PC-3 (cell line): ENCODE data around the gene LYPD3. TPM values are rescaled to one million over a fixed set of nuclear protein-coding genes. Genes with fewer than 3 reads are reported as not detected.

ENCODE experiments used
- ATAC-seq: fragments of 200-7000 bp; cut with Tn5 transposase; 2 replicates; pipeline ENCODE4 v1.9.1; 2020; ENCODE audit warnings: mild to moderate bottlenecking, moderate library complexity
- BruUV-seq: library from RNA; stranded (reverse); fragments of 400-500 nt; replicated peaks from 2 replicates; lab custom pipeline; 2021; lab: Mats Ljungman, UMichigan
- CTCF ChIA-PET: fragments of 300-600 bp; sonication (Branson Sonifier 250); formaldehyde crosslinking; loops from one replicate; lab custom pipeline; 2022; ENCODE audit warnings: antibody characterized with exemption; lab: Charles Lee
- POLR2A ChIA-PET: fragments of 300-600 bp; sonication (Branson Sonifier 250); formaldehyde crosslinking; loops from one replicate; lab custom pipeline; 2022; ENCODE audit warnings: antibody characterized with exemption; ENCODE audit not compliant: unreplicated experiment; lab: Charles Lee
- DNase-seq: peaks from one replicate; pipeline ENCODE4 v3.0.0-alpha.2; 2015
- H2AFZ ChIP-seq: fragments of 300-600 bp; sonication (generic); 2 replicates; pipeline ENCODE4 v1.6.0; 2016; ENCODE audit warnings: antibody characterized with exemption, low read length
- H3F3A ChIP-seq: fragments of 300-600 bp; sonication (generic); one replicate; pipeline ENCODE4 v1.6.0; 2017; ENCODE audit warnings: antibody characterized with exemption, low read length, control low read depth, mild to moderate bottlenecking; ENCODE audit not compliant: unreplicated experiment
- H3K27ac ChIP-seq: fragments of 300-600 bp; sonication (generic); 2 replicates; pipeline ENCODE4 v1.5.1; 2016; ENCODE audit warnings: mild to moderate bottlenecking, low read length
- H3K27me3 ChIP-seq: fragments of 300-600 bp; sonication (generic); 2 replicates; pipeline ENCODE4 v1.6.1; 2016; ENCODE audit warnings: low read length, mixed read lengths
- H3K36me3 ChIP-seq: fragments of 300-600 bp; sonication (generic); 2 replicates; pipeline ENCODE4 v1.6.1; 2016; ENCODE audit warnings: low read depth, mixed run types, low read length, mixed read lengths
- H3K4me1 ChIP-seq: fragments of 300-600 bp; sonication (generic); 2 replicates; pipeline ENCODE4 v1.5.1; 2016; ENCODE audit warnings: low read length; ENCODE audit not compliant: insufficient read depth
- H3K4me2 ChIP-seq: fragments of 300-600 bp; sonication (generic); 2 replicates; pipeline ENCODE4 v1.6.0; 2016; ENCODE audit warnings: low read length
- H3K4me3 ChIP-seq: fragments of 300-600 bp; sonication (generic); 2 replicates; pipeline ENCODE4 v1.5.1; 2016; ENCODE audit warnings: mild to moderate bottlenecking, low read length, mixed read lengths
- H3K79me2 ChIP-seq: fragments of 300-600 bp; sonication (generic); 2 replicates; pipeline ENCODE4 v1.6.1; 2017; ENCODE audit warnings: low read length, mixed read lengths
- H3K9ac ChIP-seq: fragments of 300-600 bp; sonication (generic); 2 replicates; pipeline ENCODE4 v1.6.0; 2016; ENCODE audit warnings: mild to moderate bottlenecking, low read length
- H3K9me2 ChIP-seq: fragments of 300-600 bp; sonication (generic); replicated peaks from 2 replicates; pipeline ENCODE4 v1.6.1; 2016; ENCODE audit warnings: mixed run types, low read length, mixed read lengths
- H3K9me3 ChIP-seq: fragments of 300-600 bp; sonication (generic); 2 replicates; pipeline ENCODE4 v1.6.1; 2016; ENCODE audit warnings: low read length, mixed read lengths
- H4K20me1 ChIP-seq: fragments of 300-600 bp; sonication (generic); 2 replicates; pipeline ENCODE4 v1.6.1; 2016; ENCODE audit warnings: low read length, mixed read lengths
- EZH2 ChIP-seq: fragments of 300-600 bp; sonication (generic); IDR thresholded peaks from one replicate; pipeline ENCODE4 v1.6.1; 2017; ENCODE audit warnings: antibody characterized with exemption, mild to moderate bottlenecking, low read length; ENCODE audit not compliant: unreplicated experiment
- EZH2phosphoT487 ChIP-seq: fragments of 300-600 bp; sonication (generic); IDR thresholded peaks from 2 replicates; pipeline ENCODE4 v1.6.1; 2018; ENCODE audit warnings: mild to moderate bottlenecking, antibody characterized with exemption, low read length, borderline replicate concordance
- intact Hi-C: fragments of 100-400 bp; cut with micrococcal nuclease; formaldehyde crosslinking; loops from 2 replicates; pipeline ENCODE4 v1.9.0; 2023
- total RNA-seq: library from RNA; depleted of rRNA; stranded (reverse); fragments of >200 nt; gene quantifications from 2 replicates; pipeline ENCODE4 v1.2.3, GENCODE V29; 2014
- TF ChIP-seq, protein P1 (sequence below): fragments of 300-600 bp; sonication (generic); conservative IDR thresholded peaks from 2 replicates; pipeline ENCODE4 v1.5.1; 2017; ENCODE audit warnings: antibody characterized with exemption, low read depth, mild to moderate bottlenecking, low read length

LYPD3 gene
- total RNA-seq, 1 experiment from 2014 or later = 16.8 TPM

DNA sequence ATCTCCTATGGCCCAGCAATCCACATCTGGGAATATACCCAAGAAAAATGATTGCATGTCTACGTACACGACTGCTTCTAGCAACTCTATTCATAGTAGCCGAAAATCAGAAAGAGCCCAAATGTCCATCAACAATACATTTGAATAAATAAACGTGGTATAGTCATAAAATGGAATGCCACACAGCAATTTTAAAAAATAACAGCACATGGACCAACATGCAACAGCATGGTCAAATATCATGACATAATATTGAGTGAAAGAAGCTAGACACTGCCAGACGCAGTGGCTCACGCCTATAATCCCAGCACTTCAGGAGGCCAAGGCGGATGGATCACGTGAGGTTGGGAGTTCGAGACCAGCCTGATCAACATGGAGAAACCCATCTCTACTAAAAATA, 34.4 kb downstream of the LYPD3 start:
- ATAC-seq (no peak), DNase-seq (no peak)
- CTCF ChIA-PET = no interaction called here
- BruUV-seq = no TSS peak
- H3K4me2 ChIP-seq = no peak overlapping the region
- H3K4me3 ChIP-seq = no peak overlapping the region
- H3K27me3 ChIP-seq = no peaks in the 10 kb centered on the region
- H3K36me3 ChIP-seq = no peaks in the 10 kb centered on the region
- H3K4me1 ChIP-seq = peaks cover 10% of the 10 kb centered on the region
- no peaks in the 10 kb centered on the region for H3K79me2 ChIP-seq
- H3K9me3 ChIP-seq = no peaks in the 10 kb centered on the region
- no peaks in the 10 kb centered on the region for H3K9me2 ChIP-seq
- no peaks in the 10 kb centered on the region for H4K20me1 ChIP-seq
- no peaks in the 10 kb centered on the region for H3F3A ChIP-seq
- TF ChIP-seq EZH2phosphoT487 = no peak
- no peak for TF ChIP-seq EZH2
- TF ChIP-seq, protein P1, sequence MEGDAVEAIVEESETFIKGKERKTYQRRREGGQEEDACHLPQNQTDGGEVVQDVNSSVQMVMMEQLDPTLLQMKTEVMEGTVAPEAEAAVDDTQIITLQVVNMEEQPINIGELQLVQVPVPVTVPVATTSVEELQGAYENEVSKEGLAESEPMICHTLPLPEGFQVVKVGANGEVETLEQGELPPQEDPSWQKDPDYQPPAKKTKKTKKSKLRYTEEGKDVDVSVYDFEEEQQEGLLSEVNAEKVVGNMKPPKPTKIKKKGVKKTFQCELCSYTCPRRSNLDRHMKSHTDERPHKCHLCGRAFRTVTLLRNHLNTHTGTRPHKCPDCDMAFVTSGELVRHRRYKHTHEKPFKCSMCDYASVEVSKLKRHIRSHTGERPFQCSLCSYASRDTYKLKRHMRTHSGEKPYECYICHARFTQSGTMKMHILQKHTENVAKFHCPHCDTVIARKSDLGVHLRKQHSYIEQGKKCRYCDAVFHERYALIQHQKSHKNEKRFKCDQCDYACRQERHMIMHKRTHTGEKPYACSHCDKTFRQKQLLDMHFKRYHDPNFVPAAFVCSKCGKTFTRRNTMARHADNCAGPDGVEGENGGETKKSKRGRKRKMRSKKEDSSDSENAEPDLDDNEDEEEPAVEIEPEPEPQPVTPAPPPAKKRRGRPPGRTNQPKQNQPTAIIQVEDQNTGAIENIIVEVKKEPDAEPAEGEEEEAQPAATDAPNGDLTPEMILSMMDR = no peak
- no peak overlapping the region for H2AFZ ChIP-seq
- H3K9ac ChIP-seq = no peak overlapping the region
- no peak overlapping the region for H3K27ac ChIP-seq
- intact Hi-C loops = no loop called here
- POLR2A ChIA-PET = no interaction called here

DNA sequence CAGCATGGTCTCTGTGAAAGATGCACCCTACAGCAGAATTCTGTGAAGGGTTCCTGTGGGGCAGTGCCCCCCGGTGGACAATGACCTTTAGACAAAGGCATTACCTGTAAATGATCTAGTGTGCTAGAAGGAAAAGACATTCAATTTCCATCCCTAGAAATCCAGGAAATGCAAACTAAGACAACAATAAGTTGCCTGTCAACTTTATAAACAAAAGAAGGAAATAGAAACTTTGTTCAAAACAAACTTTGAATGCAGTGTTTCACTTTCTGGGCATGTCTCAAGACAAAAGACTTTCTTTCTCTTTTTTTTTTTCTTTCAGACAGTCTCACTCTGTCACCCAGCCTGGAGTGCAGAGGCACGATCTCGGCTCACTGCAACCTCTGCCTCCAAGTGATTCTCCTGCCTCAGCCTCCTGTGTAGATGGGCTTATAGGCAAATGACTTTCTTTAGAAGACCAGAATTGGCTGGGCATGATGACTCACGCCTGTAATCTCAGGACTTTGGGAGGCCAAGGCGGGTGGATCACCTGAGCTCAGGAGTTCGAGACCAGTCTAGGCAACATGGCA, 35.2 kb downstream of the LYPD3 start:
- Histone ChIP-seq H3K36me3 (no peaks in the 10 kb centered on the region), H2AFZ (no peak overlapping the region), H3K9me3 (no peaks in the 10 kb centered on the region), H3K4me2 (no peak overlapping the region), H3K79me2 (no peaks in the 10 kb centered on the region), H3K9ac (no peak overlapping the region), H3K9me2 (no peaks in the 10 kb centered on the region), H4K20me1 (no peaks in the 10 kb centered on the region), H3K4me3 (no peak overlapping the region), H3K4me1 (peaks cover 18% of the 10 kb centered on the region), H3K27me3 (no peaks in the 10 kb centered on the region), H3K27ac (no peak overlapping the region), H3F3A (no peaks in the 10 kb centered on the region)
- BruUV-seq = no TSS peak
- DNase-seq = no peak
- intact Hi-C loops = no loop called here
- POLR2A ChIA-PET = no interaction called here
- no peak for ATAC-seq
- CTCF ChIA-PET = no interaction called here
- TF ChIP-seq EZH2phosphoT487 = no peak
- TF ChIP-seq, protein P1 = no peak; the same call in 1 of the 2 replicates
- TF ChIP-seq EZH2 = no peak

- no peaks in the 10 kb centered on the region for H3K79me2 ChIP-seq
- TF ChIP-seq, protein P1 = no peak
- no peak for TF ChIP-seq EZH2phosphoT487
- TF ChIP-seq EZH2 = no peak
- POLR2A ChIA-PET = no interaction called here
- no peak overlapping the region for H3K4me3 ChIP-seq
- no peaks in the 10 kb centered on the region for H3K27me3 ChIP-seq
- CTCF ChIA-PET = no interaction called here
- peaks cover 25% of the 10 kb centered on the region for H3K4me1 ChIP-seq
- ATAC-seq = no peak
- no peaks in the 10 kb centered on the region for H3K36me3 ChIP-seq
- no peak for DNase-seq
- no peak overlapping the region for H2AFZ ChIP-seq
- H3K9me3 ChIP-seq = no peaks in the 10 kb centered on the region
- H3K4me2 ChIP-seq = no peak overlapping the region
- intact Hi-C loops = loop anchor here (5.0 kb wide), 2 partner anchors 87 to 112 kb away; no protein-coding TSS in a partner anchor
- no peak overlapping the region for H3K9ac ChIP-seq
- BruUV-seq = no TSS peak
- no peak overlapping the region for H3K27ac ChIP-seq
- H3K9me2 ChIP-seq = no peaks in the 10 kb centered on the region
- H4K20me1 ChIP-seq = no peaks in the 10 kb centered on the region
- no peaks in the 10 kb centered on the region for H3F3A ChIP-seq
Observed at GRCh38 chr19:43429395-43429794, 36.0 kb downstream of the LYPD3 start.
